ENCODE data around the gene RNASEH2A.

- no peak for TF ChIP-seq EZH2phosphoT487 (IDR thresholded peaks at IDR 0.05; ENCODE audit: insufficient read depth, low read depth)
- TF ChIP-seq EZH2 (IDR thresholded peaks at IDR 0.05; ENCODE audit: insufficient read depth, poor library complexity, severe bottlenecking) = no peak
These were observed 20.9 kb upstream of the RNASEH2A start for GRCh38 chr19:12785431-12786031.
